ENCODE results near the gene CCNQ. TPM values are rescaled to one million over a fixed set of nuclear protein-coding genes. Genes with fewer than 3 reads are reported as not detected.

Gene CCNQ
- total RNA-seq, 3 donors from 2014 or later, result 13.1 to 19.9 (median 16.0) TPM

DNA sequence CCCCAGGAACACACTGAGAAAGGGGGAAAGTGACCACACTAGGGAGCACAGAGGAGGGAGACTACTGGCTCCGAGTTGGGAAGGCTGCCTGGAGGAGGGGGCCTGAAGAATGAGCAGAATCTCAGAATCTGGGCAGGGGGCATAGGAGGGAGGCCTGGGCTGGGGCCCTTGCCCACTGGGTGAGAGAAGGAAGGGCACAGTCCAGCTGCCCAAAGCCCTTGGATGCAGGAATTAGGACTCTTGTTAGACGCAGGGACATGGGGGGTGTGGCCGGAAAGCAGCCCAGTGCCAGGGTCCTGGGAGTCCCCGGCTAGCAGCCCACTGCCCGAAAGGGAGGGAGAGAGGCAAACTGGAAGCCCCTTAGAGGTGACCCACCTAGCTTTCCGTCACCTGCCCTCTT is 46.2 kb upstream of the CCNQ start:
- H3K9me3 ChIP-seq, result no peaks in the 10 kb centered on the region

DNA sequence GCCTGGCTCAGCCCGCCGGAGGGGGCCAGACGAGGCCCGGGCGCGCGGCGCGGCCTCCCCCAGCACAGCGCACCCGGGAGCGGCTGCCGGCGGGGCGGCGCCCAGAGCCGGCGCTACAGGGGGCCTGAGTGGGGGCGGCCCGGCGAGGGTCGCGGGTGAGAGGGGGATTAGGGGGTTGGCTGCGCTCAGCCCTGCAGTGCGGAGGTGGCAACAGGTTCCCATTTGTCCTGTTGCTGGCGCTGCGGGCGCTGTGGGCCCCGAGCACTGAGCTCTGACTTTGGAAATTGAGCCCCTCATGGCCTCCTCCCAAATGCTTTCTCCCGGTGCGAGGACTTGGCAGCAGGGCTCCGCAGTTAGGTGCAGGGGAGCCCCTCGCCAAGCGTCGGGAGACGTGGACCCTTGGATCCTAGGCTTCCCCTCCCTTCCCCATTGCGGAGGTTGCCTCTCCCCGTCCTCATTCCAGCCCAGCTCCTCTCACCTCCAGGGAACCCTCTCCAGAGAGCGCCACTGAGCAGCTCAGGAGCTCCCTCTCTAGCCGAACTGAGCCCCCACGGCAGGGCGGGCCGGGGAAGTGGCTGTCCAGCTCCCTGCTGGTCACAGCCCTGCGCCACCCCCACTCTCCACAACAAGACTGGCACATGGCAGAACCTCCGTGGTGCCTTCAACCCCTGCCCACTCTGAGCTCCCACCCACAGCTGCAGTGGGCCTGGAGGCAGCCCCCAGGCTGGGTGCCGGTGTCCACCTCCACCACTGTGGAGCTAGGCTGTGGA is 45.6 kb upstream of the CCNQ start:
- no peak overlapping the region for H3K4me3 ChIP-seq
- intact Hi-C loops (cut with DNase I, micrococcal nuclease), result no loop called here
- TF ChIP-seq, protein P1, sequence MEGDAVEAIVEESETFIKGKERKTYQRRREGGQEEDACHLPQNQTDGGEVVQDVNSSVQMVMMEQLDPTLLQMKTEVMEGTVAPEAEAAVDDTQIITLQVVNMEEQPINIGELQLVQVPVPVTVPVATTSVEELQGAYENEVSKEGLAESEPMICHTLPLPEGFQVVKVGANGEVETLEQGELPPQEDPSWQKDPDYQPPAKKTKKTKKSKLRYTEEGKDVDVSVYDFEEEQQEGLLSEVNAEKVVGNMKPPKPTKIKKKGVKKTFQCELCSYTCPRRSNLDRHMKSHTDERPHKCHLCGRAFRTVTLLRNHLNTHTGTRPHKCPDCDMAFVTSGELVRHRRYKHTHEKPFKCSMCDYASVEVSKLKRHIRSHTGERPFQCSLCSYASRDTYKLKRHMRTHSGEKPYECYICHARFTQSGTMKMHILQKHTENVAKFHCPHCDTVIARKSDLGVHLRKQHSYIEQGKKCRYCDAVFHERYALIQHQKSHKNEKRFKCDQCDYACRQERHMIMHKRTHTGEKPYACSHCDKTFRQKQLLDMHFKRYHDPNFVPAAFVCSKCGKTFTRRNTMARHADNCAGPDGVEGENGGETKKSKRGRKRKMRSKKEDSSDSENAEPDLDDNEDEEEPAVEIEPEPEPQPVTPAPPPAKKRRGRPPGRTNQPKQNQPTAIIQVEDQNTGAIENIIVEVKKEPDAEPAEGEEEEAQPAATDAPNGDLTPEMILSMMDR (IDR thresholded peaks at IDR 0.05), result no peak
- H3K4me1 ChIP-seq (ENCODE audit: low read depth), result no peaks in the 10 kb centered on the region
- H3K36me3 ChIP-seq (ENCODE audit: low read depth), result no peaks in the 10 kb centered on the region
- no peak for ATAC-seq
- DNase-seq, result no peak
- no peaks in the 10 kb centered on the region for H3K9me3 ChIP-seq

More for the DNA sequence above, 46.2 kb upstream of the CCNQ start:
- H3K4me1 ChIP-seq (ENCODE audit: low read depth), result no peaks in the 10 kb centered on the region
- intact Hi-C loops (cut with DNase I, micrococcal nuclease), result no loop called here
- ATAC-seq, result no peak
- TF ChIP-seq, protein P1 (IDR thresholded peaks at IDR 0.05), result no peak
- no peak overlapping the region for H3K4me3 ChIP-seq
- DNase-seq, result no peak
- H3K36me3 ChIP-seq (ENCODE audit: low read depth), result no peaks in the 10 kb centered on the region

DNA sequence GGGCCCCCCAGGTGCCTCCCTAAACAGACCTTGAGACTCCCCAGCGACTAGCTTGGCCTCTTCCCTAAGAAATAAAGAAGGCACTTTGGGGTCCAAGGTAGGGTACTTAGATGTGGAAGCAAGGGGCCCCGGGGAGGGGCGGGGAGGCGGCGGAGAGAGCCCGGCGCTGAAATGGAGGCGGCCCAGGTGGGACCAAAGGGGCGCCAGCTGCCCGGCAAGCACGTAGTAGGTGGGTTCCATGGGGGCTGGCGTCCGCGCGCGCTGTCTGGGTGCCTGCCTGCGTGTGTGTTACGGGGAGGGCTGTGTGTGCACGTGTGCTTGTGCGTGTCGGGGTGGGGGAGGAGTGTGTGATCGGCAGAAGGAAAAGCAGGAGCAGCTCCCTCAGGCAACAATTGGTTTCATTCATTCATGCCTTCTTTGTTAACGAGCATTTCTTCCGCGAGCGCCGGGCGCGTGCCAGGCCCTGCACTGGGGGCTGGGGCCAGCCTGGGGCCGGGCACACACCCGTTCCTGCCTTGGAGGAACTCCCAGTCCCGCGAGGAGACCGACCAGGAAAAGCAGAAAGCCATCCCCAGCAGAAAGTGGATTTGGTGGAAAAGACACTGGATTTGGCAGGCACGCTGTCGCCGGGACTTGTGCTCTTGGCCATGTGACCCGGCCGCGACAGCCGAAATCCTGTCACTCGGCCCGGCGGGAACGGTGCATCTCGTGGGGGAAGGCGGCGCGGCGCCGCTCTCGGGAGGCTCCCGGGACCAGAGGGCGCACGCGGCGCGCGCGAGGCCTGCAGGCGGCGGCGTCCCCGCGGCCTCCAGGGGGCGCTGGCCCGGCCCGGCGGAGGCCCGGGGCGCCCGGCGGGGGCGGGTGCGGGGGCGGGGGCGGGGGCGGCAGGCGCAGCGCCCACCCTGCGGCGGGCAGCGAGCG is 44.8 kb upstream of the CCNQ start:
- Histone ChIP-seq H3K4me3 (no peak overlapping the region), H3K9me3 (no peaks in the 10 kb centered on the region), H3K4me1 (ENCODE audit: low read depth) (no peaks in the 10 kb centered on the region), H3K36me3 (ENCODE audit: low read depth) (no peaks in the 10 kb centered on the region)
- TF ChIP-seq, protein P1 (IDR thresholded peaks at IDR 0.05), result no peak
- intact Hi-C loops (cut with DNase I, micrococcal nuclease), result no loop called here
- ATAC-seq, result peak; percentile 56
- no peak for DNase-seq

- Histone ChIP-seq H3K4me3 (no peak overlapping the region), H3K36me3 (ENCODE audit: low read depth) (no peaks in the 10 kb centered on the region), H3K9me3 (no peaks in the 10 kb centered on the region), H3K4me1 (ENCODE audit: low read depth) (no peaks in the 10 kb centered on the region)
- intact Hi-C loops (cut with DNase I, micrococcal nuclease), result no loop called here
- ATAC-seq (no peak), DNase-seq (peak in 1 of 3 donors; percentile 46)
- TF ChIP-seq, protein P1 (IDR thresholded peaks at IDR 0.05), result no peak
Observed at GRCh38 chrX:153642655-153643430, 43.9 kb upstream of the CCNQ start.

DNA sequence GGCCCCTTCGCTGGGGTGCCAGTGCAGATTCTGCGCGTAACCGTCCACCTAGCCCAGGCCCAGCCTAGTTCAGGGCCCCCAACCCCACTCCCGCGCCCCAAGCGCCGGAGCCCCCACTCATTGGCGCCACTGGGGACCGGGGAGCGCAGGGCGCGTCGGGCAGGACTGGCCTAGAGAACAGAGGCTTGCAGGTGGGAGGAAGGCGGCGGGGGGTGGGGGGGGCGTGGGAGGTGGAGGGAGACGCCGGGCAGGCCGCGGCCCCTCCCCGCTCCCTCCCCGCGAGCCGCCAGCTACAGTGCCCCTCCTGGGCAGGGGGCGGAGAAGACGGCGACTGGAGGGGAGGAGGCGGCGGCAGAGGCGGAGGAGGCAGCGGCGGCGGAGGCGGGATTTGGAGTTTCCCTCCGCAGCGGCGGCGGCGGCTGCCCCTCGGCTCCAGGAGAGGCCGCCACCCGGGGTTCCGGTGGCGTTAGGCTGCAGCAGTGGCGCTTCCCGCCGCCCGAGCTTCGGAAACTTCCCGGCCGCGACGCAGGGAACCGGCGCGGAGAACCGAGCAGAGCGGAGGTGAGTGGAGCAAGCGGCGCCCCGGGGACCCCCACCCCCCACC is 43.2 kb upstream of the CCNQ start:
- no peak for DNase-seq
- H3K36me3 ChIP-seq (ENCODE audit: low read depth), result no peaks in the 10 kb centered on the region
- no peaks in the 10 kb centered on the region for H3K9me3 ChIP-seq
- intact Hi-C loops (cut with DNase I, micrococcal nuclease), result no loop called here
- no peak for ATAC-seq
- no peak overlapping the region for H3K4me3 ChIP-seq
- TF ChIP-seq, protein P1 (IDR thresholded peaks at IDR 0.05), result no peak
- no peaks in the 10 kb centered on the region for H3K4me1 ChIP-seq (ENCODE audit: low read depth)

Data from mucosa of descending colon (tissue), 3 donors.